Spleen (tissue), 7 donors: ENCODE results near the gene SPOP.

Source experiments
- POLR2AphosphoS5 ChIP-seq, 3 donors: sonication (generic); formaldehyde crosslinking; IDR thresholded peaks; one replicate each; pipeline ENCODE4 v1.5.1; 2017; ENCODE audit warnings: antibody characterized with exemption in 3 of 3
- TF ChIP-seq, protein P1 (sequence below), 11 experiments: fragments of 200-600 bp in 7 of 11; fragments of 450-650 bp in 4 of 11; sonication (generic) in 4 of 11; IDR thresholded peaks in 8 of 11; conservative IDR thresholded peaks in 3 of 11; 1 replicate in 7 of 11; 2 replicates in 4 of 11; pipeline versions ENCODE4 v1.4.0 to v1.8.0; 2016 to 2021; ENCODE audit warnings: antibody characterized with exemption in 11 of 11, inconsistent platforms in 4 of 11, mild to moderate bottlenecking in 1 of 11
- donor health status: DM: no; HTN: no; CAD: no; lungs with moderate emphysema.
- donor health status: DM: no; HTN: no; CAD: no.
- donor health status: DM: no; HTN: no; CAD: no.

DNA sequence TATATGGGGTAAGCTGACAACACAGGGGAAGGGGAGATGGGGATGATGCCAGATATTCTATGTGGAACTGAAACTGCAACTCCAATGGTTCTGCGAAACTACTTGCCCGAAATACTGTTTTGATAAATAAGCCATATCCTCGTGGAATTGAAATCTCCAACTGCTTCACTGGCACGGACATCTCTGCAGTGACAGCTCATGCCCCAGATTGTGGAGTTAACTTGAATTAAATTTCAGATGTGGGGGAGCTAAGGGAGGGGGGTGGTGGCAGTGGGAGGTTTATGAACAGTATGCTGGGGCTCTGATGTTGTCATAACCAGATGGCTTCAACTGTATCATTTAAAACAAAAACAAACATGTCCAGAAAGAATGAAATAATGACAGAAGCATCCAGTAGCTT, 80.5 kb downstream of the SPOP start:
- no peak for TF ChIP-seq POLR2AphosphoS5 (IDR thresholded peaks at IDR 0.05)
- TF ChIP-seq, protein P1, sequence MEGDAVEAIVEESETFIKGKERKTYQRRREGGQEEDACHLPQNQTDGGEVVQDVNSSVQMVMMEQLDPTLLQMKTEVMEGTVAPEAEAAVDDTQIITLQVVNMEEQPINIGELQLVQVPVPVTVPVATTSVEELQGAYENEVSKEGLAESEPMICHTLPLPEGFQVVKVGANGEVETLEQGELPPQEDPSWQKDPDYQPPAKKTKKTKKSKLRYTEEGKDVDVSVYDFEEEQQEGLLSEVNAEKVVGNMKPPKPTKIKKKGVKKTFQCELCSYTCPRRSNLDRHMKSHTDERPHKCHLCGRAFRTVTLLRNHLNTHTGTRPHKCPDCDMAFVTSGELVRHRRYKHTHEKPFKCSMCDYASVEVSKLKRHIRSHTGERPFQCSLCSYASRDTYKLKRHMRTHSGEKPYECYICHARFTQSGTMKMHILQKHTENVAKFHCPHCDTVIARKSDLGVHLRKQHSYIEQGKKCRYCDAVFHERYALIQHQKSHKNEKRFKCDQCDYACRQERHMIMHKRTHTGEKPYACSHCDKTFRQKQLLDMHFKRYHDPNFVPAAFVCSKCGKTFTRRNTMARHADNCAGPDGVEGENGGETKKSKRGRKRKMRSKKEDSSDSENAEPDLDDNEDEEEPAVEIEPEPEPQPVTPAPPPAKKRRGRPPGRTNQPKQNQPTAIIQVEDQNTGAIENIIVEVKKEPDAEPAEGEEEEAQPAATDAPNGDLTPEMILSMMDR (IDR thresholded peaks at IDR 0.05 in 8 of 11, conservative IDR thresholded peaks at IDR 0.05 in 3 of 11): no peak
